IMR-90 (cell line): Measurements from ENCODE around the gene PCYT2. TPM values are rescaled to one million over a fixed set of nuclear protein-coding genes. Genes with fewer than 3 reads are reported as not detected.

Source experiments
- ATAC-seq: fragments of 200-7000 bp; cut with Tn5 transposase; 2 replicates; pipeline ENCODE4 v1.9.1; 2020; ENCODE audit warnings: low read depth, mild to moderate bottlenecking, moderate library complexity
- BruUV-seq: library from RNA; stranded (reverse); fragments of 400-500 nt; replicated peaks from 2 replicates; lab custom pipeline; 2021; lab: Mats Ljungman, UMichigan
- CTCF ChIA-PET: fragments of 300-600 bp; formaldehyde crosslinking; extraction: SDS; loops from one replicate; lab custom pipeline; 2021; ENCODE audit warnings: antibody characterized with exemption; lab: Yijun Ruan, JAX
- POLR2A ChIA-PET: fragments of 300-600 bp; sonication (Branson Sonifier 250); formaldehyde crosslinking; loops from one replicate; lab custom pipeline; 2022; ENCODE audit warnings: antibody characterized with exemption; ENCODE audit not compliant: unreplicated experiment; lab: Charles Lee
- DNase-seq: peaks from one replicate; pipeline ENCODE4 v3.0.0; 2013
- H2AFZ ChIP-seq: replicated peaks from 2 replicates; pipeline ENCODE3; 2013; ENCODE audit warnings: low read length, mild to moderate bottlenecking; ENCODE audit not compliant: poor library complexity
- H2AK5ac ChIP-seq: 2 replicates; pipeline ENCODE4 v1.6.1; 2013; ENCODE audit warnings: low read depth, low read length, inconsistent platforms
- H2AK9ac ChIP-seq: replicated peaks from 2 replicates; pipeline ENCODE3; 2013; ENCODE audit warnings: mild to moderate bottlenecking, low read depth, low read length, moderate library complexity; ENCODE audit not compliant: poor library complexity
- H2BK120ac ChIP-seq: 2 replicates; pipeline ENCODE4 v1.6.1; 2013; ENCODE audit warnings: low read depth, low read length, inconsistent platforms
- H2BK15ac ChIP-seq: 3 replicates; pipeline ENCODE4 v1.6.1; 2013; ENCODE audit warnings: low read depth, low read length, inconsistent platforms
- H2BK20ac ChIP-seq: 2 replicates; pipeline ENCODE4 v1.6.1; 2013; ENCODE audit warnings: low read depth, mild to moderate bottlenecking, inconsistent platforms, low read length, moderate library complexity
- H2BK5ac ChIP-seq: 2 replicates; pipeline ENCODE4 v1.6.1; 2013; ENCODE audit warnings: mild to moderate bottlenecking, low read depth, low read length, inconsistent platforms; ENCODE audit not compliant: poor library complexity, severe bottlenecking
- H3K14ac ChIP-seq: replicated peaks from 2 replicates; pipeline ENCODE4 v1.6.1; 2013; ENCODE audit warnings: low read depth, low read length, inconsistent platforms
- H3K18ac ChIP-seq: 2 replicates; pipeline ENCODE4 v1.6.1; 2013; ENCODE audit warnings: low read depth, low read length, control low read depth
- H3K23ac ChIP-seq: 2 replicates; pipeline ENCODE4 v1.6.1; 2013; ENCODE audit warnings: low read depth, low read length, inconsistent platforms
- H3K27ac ChIP-seq: 2 replicates; pipeline ENCODE4 v1.5.1; 2013; ENCODE audit warnings: mild to moderate bottlenecking, control low read depth, low read length; ENCODE audit not compliant: insufficient read depth
- H3K27me3 ChIP-seq: 2 replicates; pipeline ENCODE4 v1.6.1; 2013; ENCODE audit warnings: low read length; ENCODE audit not compliant: control insufficient read depth, insufficient read depth
- H3K36me3 ChIP-seq: 2 replicates; pipeline ENCODE4 v1.6.1; 2013; ENCODE audit warnings: low read length, mixed read lengths; ENCODE audit not compliant: control insufficient read depth, insufficient read depth
- H3K4ac ChIP-seq: 2 replicates; pipeline ENCODE4 v1.6.1; 2013; ENCODE audit warnings: low read depth, low read length, inconsistent platforms
- H3K4me1 ChIP-seq: 2 replicates; pipeline ENCODE4 v1.6.1; 2013; ENCODE audit warnings: low read length, mixed read lengths; ENCODE audit not compliant: control insufficient read depth, insufficient read depth
- H3K4me2 ChIP-seq: 2 replicates; pipeline ENCODE4 v1.6.1; 2013; ENCODE audit warnings: low read depth, mild to moderate bottlenecking, control low read depth, low read length, moderate library complexity
- H3K4me3 ChIP-seq: 2 replicates; pipeline ENCODE4 v1.5.1; 2013; ENCODE audit warnings: low read depth, mild to moderate bottlenecking, control low read depth, low read length, moderate library complexity; ENCODE audit not compliant: insufficient read depth
- H3K56ac ChIP-seq: 2 replicates; pipeline ENCODE4 v1.6.1; 2013; ENCODE audit warnings: low read length, inconsistent platforms; ENCODE audit not compliant: insufficient read depth; ENCODE audit errors: extremely low read depth
- H3K79me1 ChIP-seq, 2 experiments: 2 replicates each; pipeline ENCODE4 v1.6.1; 2013; ENCODE audit warnings: low read length in 2 of 2, inconsistent platforms in 1 of 2, low read depth in 1 of 2
- H3K9ac ChIP-seq: 2 replicates; pipeline ENCODE4 v1.6.1; 2013; ENCODE audit warnings: low read depth, low read length, control low read depth
- H3K9me1 ChIP-seq: 2 replicates; pipeline ENCODE4 v1.6.1; 2013; ENCODE audit warnings: low read length, inconsistent platforms; ENCODE audit not compliant: insufficient read depth
- H3K9me3 ChIP-seq: 2 replicates; pipeline ENCODE4 v1.6.1; 2013; ENCODE audit warnings: low read length; ENCODE audit not compliant: control insufficient read depth, insufficient read depth
- H4K20me1 ChIP-seq: 2 replicates; pipeline ENCODE4 v1.6.1; 2013; ENCODE audit warnings: low read length, inconsistent platforms; ENCODE audit not compliant: insufficient read depth
- H4K5ac ChIP-seq: 2 replicates; pipeline ENCODE4 v1.6.1; 2013; ENCODE audit warnings: mild to moderate bottlenecking, low read depth, low read length, control low read depth
- H4K8ac ChIP-seq, 2 experiments: 2 replicates each; pipeline ENCODE4 v1.6.1; 2013; ENCODE audit warnings: low read depth in 2 of 2, low read length in 2 of 2, control low read depth in 1 of 2, inconsistent platforms in 1 of 2
- H4K91ac ChIP-seq: 2 replicates; pipeline ENCODE4 v1.6.1; 2013; ENCODE audit warnings: low read depth, low read length, inconsistent platforms; ENCODE audit not compliant: insufficient read depth
- CTCF ChIP-seq: conservative IDR thresholded peaks from 2 replicates; pipeline ENCODE4 v1.5.1; 2012; ENCODE audit warnings: mild to moderate bottlenecking, low read depth, low read length, improper control_type of control experiment
- ELK1 ChIP-seq: fragments of 150-350 bp; IDR thresholded peaks from 2 replicates; pipeline ENCODE4 v1.6.1; 2016; ENCODE audit warnings: low read depth, mild to moderate bottlenecking, low read length, moderate library complexity, borderline replicate concordance
- FOS ChIP-seq: fragments of 150-350 bp; IDR thresholded peaks from 2 replicates; pipeline ENCODE4 v1.6.1; 2016; ENCODE audit warnings: low read depth, low read length
- RAD21 ChIP-seq: IDR thresholded peaks from 2 replicates; pipeline ENCODE4 v1.6.1; 2012; ENCODE audit warnings: low read length, improper control_type of control experiment
- RFX5 ChIP-seq: IDR thresholded peaks from 2 replicates; pipeline ENCODE4 v1.8.0; 2012; ENCODE audit warnings: low read depth, mild to moderate bottlenecking, low read length, moderate library complexity
- USF2 ChIP-seq: fragments of 150-350 bp; IDR thresholded peaks from 2 replicates; pipeline ENCODE4 v1.6.1; 2017; ENCODE audit warnings: mild to moderate bottlenecking, antibody characterized with exemption, low read length, low read depth
- WGBS, 2 experiments: methylation state at CpG; one replicate each; pipeline versions ENCODE4 v1.1.5 to v1.1.7; 2013; ENCODE audit warnings: missing lambda C conversion rate in 2 of 2; ENCODE audit not compliant: insufficient read length in 1 of 2; ENCODE audit errors: extremely low coverage in 2 of 2; 5-methylcytosine and 5-hydroxymethylcytosine counted together
- dilution Hi-C: fragments of 300-500 bp; cut with HindIII; formaldehyde crosslinking; loops from one replicate; pipeline ENCODE4 v1.14.3; 2018; ENCODE audit warnings: low sequenced_read_pairs; ENCODE audit not compliant: unreplicated experiment
- in situ Hi-C: fragments of 300-500 bp; cut with MboI; formaldehyde crosslinking; loops from 3 replicates; pipeline ENCODE4 v1.14.3; 2019; ENCODE audit warnings: low sequenced_read_pairs, inconsistent platforms, mixed read lengths
- intact Hi-C: fragments of 100-400 bp; cut with micrococcal nuclease; formaldehyde crosslinking; loops from 2 replicates; pipeline ENCODE4 v1.10.0; 2022
- polyA plus RNA-seq, 3 experiments: library from polyadenylated mRNA; depleted of rRNA; stranded (reverse); fragments of >200 nt; gene quantifications; 2 replicates each; pipeline ENCODE4 v1.2.3, GENCODE V29; 2012; ENCODE audit warnings: low replicate concordance in 1 of 3
- total RNA-seq: library from RNA; depleted of rRNA; stranded (reverse); fragments of >200 nt; gene quantifications from 2 replicates; pipeline ENCODE4 v1.2.3, GENCODE V29; 2012

Gene PCYT2
- total and polyA plus RNA-seq, 2 of the 4 experiments (the other 2 are of a cell fraction) = 37.3 to 38.5 TPM

GRCh38 chr17:81918832-81919545, 7.8 kb upstream of the PCYT2 start:
- Histone ChIP-seq H3K4me3 (no peak overlapping the region), H2BK120ac (no peak overlapping the region), H3K9me3 (no peaks in the 10 kb centered on the region), H2AK9ac (peak overlapping the region; percentile 33), H4K5ac (no peak overlapping the region), H3K4me1 (peaks cover 25% of the 10 kb centered on the region), H3K9ac (no peak overlapping the region), H3K9me1 (peaks cover 21% of the 10 kb centered on the region), H3K14ac (no peak overlapping the region), H2AFZ (no peak overlapping the region), H4K20me1 (peaks cover 81% of the 10 kb centered on the region), H3K36me3 (peaks cover 54% of the 10 kb centered on the region), H3K23ac (no peak overlapping the region), H3K79me1 (peaks cover 18 to 87% of the 10 kb centered on the region in 2 experiments), H3K27ac (no peak overlapping the region), H2AK5ac (no peak overlapping the region), H2BK15ac (no peak overlapping the region), H3K27me3 (no peaks in the 10 kb centered on the region), H3K18ac (no peak overlapping the region), H4K91ac (no peak overlapping the region), H4K8ac (no peak overlapping the region), H3K4ac (no peak overlapping the region), H2BK5ac (no peak overlapping the region), H2BK20ac (no peak overlapping the region), H3K56ac (no peak overlapping the region), H3K4me2 (no peak overlapping the region)
- in situ Hi-C loops = no loop called here
- ChIA-PET POLR2A (no interaction called here), CTCF (no interaction called here)
- intact Hi-C loops = no loop called here
- TF ChIP-seq CTCF (no peak), FOS (no peak), USF2 (no peak), RFX5 (no peak), RAD21 (no peak), ELK1 (no peak)
- WGBS, 2 experiments = 82% methylated on average over 3 of the region's 15 CpGs; no CpG with 5 or more reads in 1 of the 2 experiments
- ATAC-seq (no peak), DNase-seq (no peak)
- dilution Hi-C loops = no loop called here
- no TSS peak for BruUV-seq
